Central memory CD4-positive, alpha-beta T cell (primary cell): ENCODE data around the gene SOX18.

ENCODE experiments used
- DNase-seq: peaks from one replicate; pipeline ENCODE4 v3.0.0; 2022

The SOX18 gene

GRCh38 chr20:64036346-64037198, 12.9 kb downstream of the SOX18 start:
- DNase-seq: no peak

- DNase-seq: no peak
Measured at GRCh38 chr20:64035933-64036345, 13.5 kb downstream of the SOX18 start, which contains the start of gene C20orf204. Gene C20orf204, plus strand, starts transcription at chr20:64036182. Its CDS starts 142 bp downstream, at chr20:64036324.

- peak; percentile 30 for DNase-seq
Measured at GRCh38 chr20:64035066-64035932, 14.1 kb downstream of the SOX18 start.

GRCh38 chr20:64033981-64034493, 15.4 kb downstream of the SOX18 start:
- DNase-seq: no peak

- no peak for DNase-seq
Measured at GRCh38 chr20:64032706-64033624, 16.5 kb downstream of the SOX18 start.

- DNase-seq: no peak
Measured at GRCh38 chr20:64031822-64032314, 17.6 kb downstream of the SOX18 start.

- no peak for DNase-seq
Measured at GRCh38 chr20:64030371-64031134, 18.9 kb downstream of the SOX18 start.

GRCh38 chr20:64029293-64030117, 19.9 kb downstream of the SOX18 start:
- DNase-seq: no peak

- DNase-seq: no peak
Measured at GRCh38 chr20:64027981-64028685, 21.3 kb downstream of the SOX18 start.

- no peak for DNase-seq
Measured at GRCh38 chr20:64025826-64026412, 23.5 kb downstream of the SOX18 start.

GRCh38 chr20:64025101-64025825, 24.2 kb downstream of the SOX18 start:
- DNase-seq: no peak

GRCh38 chr20:64024141-64024990, 25.1 kb downstream of the SOX18 start:
- DNase-seq: no peak

- no peak for DNase-seq
Measured at GRCh38 chr20:64023361-64024140, 25.9 kb downstream of the SOX18 start.

GRCh38 chr20:64022671-64023360, 26.6 kb downstream of the SOX18 start:
- no peak for DNase-seq

GRCh38 chr20:64021124-64021975, 28.1 kb downstream of the SOX18 start:
- DNase-seq: no peak
